ENCODE results near the gene WNT10A. TPM values are rescaled to one million over a fixed set of nuclear protein-coding genes. Genes with fewer than 3 reads are reported as not detected.

The WNT10A gene
- total and polyA plus RNA-seq, 2 of the 8 experiments (the other 6 are each of a cell fraction or from before 2014, with no cell fraction given), result 0.05 TPM; not detected in 1

DNA sequence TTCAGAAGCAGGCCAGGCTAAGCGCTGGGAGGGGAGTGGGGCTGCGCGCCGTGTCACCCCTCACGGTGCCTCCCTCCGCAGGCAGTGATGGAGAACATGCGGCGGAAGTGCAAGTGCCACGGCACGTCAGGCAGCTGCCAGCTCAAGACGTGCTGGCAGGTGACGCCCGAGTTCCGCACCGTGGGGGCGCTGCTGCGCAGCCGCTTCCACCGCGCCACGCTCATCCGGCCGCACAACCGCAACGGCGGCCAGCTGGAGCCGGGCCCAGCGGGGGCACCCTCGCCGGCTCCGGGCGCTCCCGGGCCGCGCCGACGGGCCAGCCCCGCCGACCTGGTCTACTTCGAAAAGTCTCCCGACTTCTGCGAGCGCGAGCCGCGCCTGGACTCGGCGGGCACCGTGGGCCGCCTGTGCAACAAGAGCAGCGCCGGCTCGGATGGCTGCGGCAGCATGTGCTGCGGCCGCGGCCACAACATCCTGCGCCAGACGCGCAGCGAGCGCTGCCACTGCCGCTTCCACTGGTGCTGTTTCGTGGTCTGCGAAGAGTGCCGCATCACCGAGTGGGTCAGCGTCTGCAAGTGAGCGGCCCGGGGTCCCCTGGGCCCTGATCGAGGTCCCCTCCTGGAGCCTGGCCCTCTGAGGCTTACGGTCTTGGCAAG lies 12.2 kb downstream of the WNT10A start (continued):
- TF ChIP-seq SIN3A (conservative IDR thresholded peaks at IDR 0.05 in 1 of 2, IDR thresholded peaks at IDR 0.05 in 1 of 2; ENCODE audit: low read depth in 1 of 2, low read length in 2 of 2) (no peak), MAX (IDR thresholded peaks at IDR 0.05) (peak; percentile 71), NRF1 (IDR thresholded peaks at IDR 0.05; ENCODE audit: low read depth, low read length) (no peak), EZH2 (IDR thresholded peaks at IDR 0.05; ENCODE audit: low read depth, low read length, severe bottlenecking) (peak; percentile 98), POLR2A (IDR thresholded peaks at IDR 0.05; ENCODE audit: control extremely low read depth in 1 of 2, low read depth in 2 of 2, low read length in 2 of 2) (no peak), SIX5 (IDR thresholded peaks at IDR 0.05; ENCODE audit: low read depth, low read length) (no peak), GABPA (IDR thresholded peaks at IDR 0.05; ENCODE audit: borderline replicate concordance, insufficient read depth, low read length) (peak; percentile 32; the same call in 1 of the 2 replicates), BACH1 (IDR thresholded peaks at IDR 0.05; ENCODE audit: low read length) (no peak), E2F6 (IDR thresholded peaks at IDR 0.05) (peak; percentile 53), CREB1 (IDR thresholded peaks at IDR 0.05) (peak; percentile 62), TAF7 (optimal IDR thresholded peaks at IDR 0.05; ENCODE audit: borderline replicate concordance, low read depth, low read length) (no peak), SP2 (IDR thresholded peaks at IDR 0.05; ENCODE audit: low read length) (no peak), CTCF (IDR thresholded peaks at IDR 0.05; ENCODE audit: control extremely low read depth in 1 of 3, insufficient read depth in 1 of 3, low read depth in 1 of 3, low read length in 3 of 3) (peak in 2 of 3 experiments; percentile 43 to 62; a peak in 2 of 4 replicates), SUZ12 (IDR thresholded peaks at IDR 0.05; ENCODE audit: low read length) (peak; percentile 100)

Data from H1 (cell line).